ENCODE results near the gene MCM10. TPM values are rescaled to one million over a fixed set of nuclear protein-coding genes. Genes with fewer than 3 reads are reported as not detected.

The MCM10 gene
- total RNA-seq: under 1 TPM; 0.16 to 0.50 TPM
- polyA plus RNA-seq (2013, experiment 1 of 2): 0.30 TPM
- polyA plus RNA-seq (2013, experiment 2 of 2): 1.6 TPM
- 0.04 to 211 (median 0.55) reads per million in 172 experiments for total RNA-seq

DNA sequence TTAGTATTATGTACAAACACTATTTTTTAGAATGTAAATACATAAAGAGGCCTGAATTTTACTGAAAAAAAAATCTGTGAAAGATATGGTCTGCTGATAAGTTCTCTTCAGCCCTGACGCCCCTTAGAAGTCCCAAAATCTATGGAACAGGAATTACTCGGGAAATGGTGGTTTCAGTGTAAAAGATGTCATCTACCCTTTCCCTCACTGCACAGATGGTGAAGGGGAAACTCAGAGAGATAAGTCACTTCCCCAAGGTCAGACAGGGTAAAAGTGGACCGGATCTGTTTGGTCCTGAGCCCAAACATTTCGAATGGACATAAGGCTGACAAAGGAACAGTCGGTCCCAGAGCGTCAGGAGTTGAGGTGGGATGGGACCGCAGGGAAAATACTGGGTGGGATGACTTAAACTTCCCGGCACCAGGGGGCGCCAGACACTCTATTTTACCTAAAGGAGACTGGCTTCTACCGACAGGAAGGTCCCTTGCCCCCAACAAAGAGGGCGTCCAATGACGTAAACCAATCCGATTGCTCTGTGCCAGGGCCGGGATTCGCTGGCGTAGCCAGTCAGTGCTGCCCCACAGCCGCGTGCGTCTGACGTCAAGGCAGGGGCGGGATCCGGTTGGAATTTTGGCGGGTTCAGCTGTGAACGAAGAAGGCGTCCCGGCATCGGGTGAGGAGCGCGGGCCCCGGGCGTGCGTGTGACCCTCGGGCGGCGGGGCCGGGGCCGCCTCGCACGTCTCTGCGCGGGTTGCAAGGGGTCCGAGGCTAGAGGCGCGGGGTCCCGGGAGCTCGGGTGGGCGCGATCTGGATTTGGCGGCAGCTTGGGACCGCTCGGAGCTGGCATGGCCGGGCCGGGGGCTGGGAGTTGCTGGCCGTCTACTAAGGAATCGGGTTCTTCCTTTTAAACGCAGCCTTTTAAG, at the start of gene MCM10:
MCM10 (plus strand) TSS at position 625 of the 923 bp plus-strand sequence. CDS start 2,645 bp downstream, outside the sequence.
- ChIA-PET CTCF (interaction anchor here (0.7 to 2.0 kb wide), 11 partner anchors 11 to 425 kb away, joined by 3 to 14 read pairs (median 5); partner anchors contain the start of genes PHYH and PRPF18), POLR2A (interaction anchor here (0.7 to 4.3 kb wide), 6 partner anchors 24 to 426 kb away, joined by 3 to 39 read pairs (median 4); partner anchors contain the start of genes OPTN, PHYH and PRPF18)
- intact Hi-C loops (cut with DNase I, micrococcal nuclease): loop anchor here (1.0 to 10.0 kb wide), 8 partner anchors 141 to 616 kb away; partner anchors contain the start of gene PRPF18 (in 2 of the 2)
- H3K27me3 Mint-ChIP-seq: no peaks in the 10 kb centered on the region
- TF ChIP-seq, protein P1, sequence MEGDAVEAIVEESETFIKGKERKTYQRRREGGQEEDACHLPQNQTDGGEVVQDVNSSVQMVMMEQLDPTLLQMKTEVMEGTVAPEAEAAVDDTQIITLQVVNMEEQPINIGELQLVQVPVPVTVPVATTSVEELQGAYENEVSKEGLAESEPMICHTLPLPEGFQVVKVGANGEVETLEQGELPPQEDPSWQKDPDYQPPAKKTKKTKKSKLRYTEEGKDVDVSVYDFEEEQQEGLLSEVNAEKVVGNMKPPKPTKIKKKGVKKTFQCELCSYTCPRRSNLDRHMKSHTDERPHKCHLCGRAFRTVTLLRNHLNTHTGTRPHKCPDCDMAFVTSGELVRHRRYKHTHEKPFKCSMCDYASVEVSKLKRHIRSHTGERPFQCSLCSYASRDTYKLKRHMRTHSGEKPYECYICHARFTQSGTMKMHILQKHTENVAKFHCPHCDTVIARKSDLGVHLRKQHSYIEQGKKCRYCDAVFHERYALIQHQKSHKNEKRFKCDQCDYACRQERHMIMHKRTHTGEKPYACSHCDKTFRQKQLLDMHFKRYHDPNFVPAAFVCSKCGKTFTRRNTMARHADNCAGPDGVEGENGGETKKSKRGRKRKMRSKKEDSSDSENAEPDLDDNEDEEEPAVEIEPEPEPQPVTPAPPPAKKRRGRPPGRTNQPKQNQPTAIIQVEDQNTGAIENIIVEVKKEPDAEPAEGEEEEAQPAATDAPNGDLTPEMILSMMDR (IDR thresholded peaks at IDR 0.05): peak; percentile 94
- DNase-seq (peak; percentile 93 to 99 (median 96)), ATAC-seq (ENCODE audit: poor library complexity) (peak; percentile 100)
- H3K4me3 Mint-ChIP-seq: peak within 1 kb of the TSS; percentile 91
- H3K9me3 Mint-ChIP-seq: no peaks in the 10 kb centered on the region
- Histone ChIP-seq H3K27me3 (ENCODE audit: control insufficient read depth in 1 of 2, insufficient read depth in 2 of 2, low read length in 2 of 2) (no peaks in the 10 kb centered on the region), H3K27ac (ENCODE audit: low read depth in 1 of 2, low read length in 2 of 2) (peak within 1 kb of the TSS in 1 of 2 donors; percentile 24), H3K36me3 (ENCODE audit: insufficient read depth, low read length) (no peaks in the 10 kb centered on the region), H3K4me3 (ENCODE audit: low read length) (peak within 1 kb of the TSS; percentile 53), H3K9me3 (ENCODE audit: control insufficient read depth in 1 of 2, insufficient read depth in 1 of 2, low read length in 2 of 2) (no peaks in the 10 kb centered on the region), H3K4me1 (ENCODE audit: insufficient read depth, low read length) (peaks cover 12% of the 10 kb centered on the region)
- peaks cover 16% of the 10 kb centered on the region for H3K4me1 Mint-ChIP-seq (ENCODE audit: low read depth)
- peak within 1 kb of the TSS; percentile 72 for H3K27ac Mint-ChIP-seq
- no peaks in the 10 kb centered on the region for H3K36me3 Mint-ChIP-seq (ENCODE audit: low read depth)

DNA sequence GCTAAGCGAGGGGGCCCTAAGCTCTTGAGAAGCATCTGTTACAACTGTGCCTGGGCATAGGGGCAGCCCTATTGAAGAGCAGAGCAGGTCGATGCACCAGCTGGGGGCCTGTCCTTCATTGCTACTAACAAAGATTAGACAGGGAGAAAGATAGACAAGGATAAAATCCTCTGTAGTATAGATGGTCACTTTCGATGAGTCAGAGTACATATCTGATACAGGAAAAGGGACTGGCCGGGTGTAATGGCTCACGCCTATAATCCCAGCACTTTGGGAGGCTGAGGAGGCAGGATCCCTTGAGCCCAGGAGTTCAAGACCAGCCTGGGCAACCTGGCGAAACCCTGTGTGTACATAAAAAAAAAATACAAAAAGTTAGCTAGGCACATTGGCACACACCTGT, 47.8 kb upstream of the MCM10 start:
- Histone ChIP-seq H3K4me1 (ENCODE audit: insufficient read depth, low read length) (peaks cover 41% of the 10 kb centered on the region), H3K27me3 (ENCODE audit: control insufficient read depth in 1 of 2, insufficient read depth in 2 of 2, low read length in 2 of 2) (no peaks in the 10 kb centered on the region), H3K9me3 (ENCODE audit: control insufficient read depth in 1 of 2, insufficient read depth in 1 of 2, low read length in 2 of 2) (no peaks in the 10 kb centered on the region), H3K36me3 (ENCODE audit: insufficient read depth, low read length) (peaks cover 81% of the 10 kb centered on the region), H3K4me3 (ENCODE audit: low read length) (no peak overlapping the region), H3K27ac (ENCODE audit: low read depth in 1 of 2, low read length in 2 of 2) (no peak overlapping the region)
- no peak for ATAC-seq (ENCODE audit: poor library complexity)
- Mint-ChIP-seq H3K4me3 (no peak overlapping the region), H3K27me3 (no peaks in the 10 kb centered on the region), H3K36me3 (ENCODE audit: low read depth) (peaks cover 83% of the 10 kb centered on the region), H3K27ac (no peak overlapping the region), H3K4me1 (ENCODE audit: low read depth) (peaks cover 47% of the 10 kb centered on the region), H3K9me3 (no peaks in the 10 kb centered on the region)
- ChIA-PET POLR2A (interaction anchor here (1.6 kb wide), 1 partner anchor 14 kb away, joined by 4 read pairs; the partner anchor contains the start of gene OPTN), CTCF (no interaction called here)
- DNase-seq: no peak
- intact Hi-C loops (cut with DNase I, micrococcal nuclease): no loop called here
- TF ChIP-seq, protein P1 (IDR thresholded peaks at IDR 0.05): no peak
